PFSK-1 (cell line): ENCODE results near the gene ZEB2.

Source experiments
- FOXP2 ChIP-seq: optimal IDR thresholded peaks from 2 replicates; pipeline ENCODE3; 2011; ENCODE audit warnings: borderline replicate concordance, control low read depth, inconsistent platforms; ENCODE audit not compliant: insufficient read depth; ENCODE audit errors: extremely low read length, extremely low read depth
- POLR2AphosphoS5 ChIP-seq: IDR thresholded peaks from 2 replicates; pipeline ENCODE4 v1.6.1; 2012; ENCODE audit warnings: low read depth, mild to moderate bottlenecking, control low read depth, low read length, moderate library complexity
- REST ChIP-seq, 2 experiments: IDR thresholded peaks; 2 replicates each; pipeline versions ENCODE4 v1.6.1 to v1.8.0; 2011 to 2012; ENCODE audit warnings: low read depth in 2 of 2, low read length in 2 of 2, control low read depth in 1 of 2, inconsistent platforms in 1 of 2, mild to moderate bottlenecking in 1 of 2, moderate library complexity in 1 of 2; ENCODE audit not compliant: insufficient read depth in 1 of 2
- SIN3A ChIP-seq: IDR thresholded peaks from 2 replicates; pipeline ENCODE4 v1.6.1; 2012; ENCODE audit warnings: mild to moderate bottlenecking, low read length, moderate library complexity, borderline replicate concordance; ENCODE audit not compliant: insufficient read depth
- TAF1 ChIP-seq: IDR thresholded peaks from 2 replicates; pipeline ENCODE4 v1.6.1; 2012; ENCODE audit warnings: low read length, control low read depth, borderline replicate concordance; ENCODE audit not compliant: insufficient read depth

The ZEB2 gene

GRCh38 chr2:144343145-144343544, 176.8 kb downstream of the ZEB2 start:
- TF ChIP-seq REST (IDR thresholded peaks at IDR 0.05; ENCODE audit: insufficient read depth in 1 of 2, low read depth in 2 of 2, low read length in 2 of 2), result no peak
- TF ChIP-seq POLR2AphosphoS5, result no peak
- no peak for TF ChIP-seq SIN3A
- no peak for TF ChIP-seq FOXP2
- no peak for TF ChIP-seq TAF1

- TF ChIP-seq REST (IDR thresholded peaks at IDR 0.05; ENCODE audit: insufficient read depth in 1 of 2, low read depth in 2 of 2, low read length in 2 of 2) (no peak), TAF1 (no peak), SIN3A (no peak), POLR2AphosphoS5 (no peak), FOXP2 (no peak)
Measured at GRCh38 chr2:144341538-144341937, 178.4 kb downstream of the ZEB2 start.

- TF ChIP-seq FOXP2, result no peak
- no peak for TF ChIP-seq REST (IDR thresholded peaks at IDR 0.05; ENCODE audit: insufficient read depth in 1 of 2, low read depth in 2 of 2, low read length in 2 of 2)
- TF ChIP-seq TAF1, result no peak
- no peak for TF ChIP-seq POLR2AphosphoS5
- no peak for TF ChIP-seq SIN3A
Measured at GRCh38 chr2:144339048-144339447, 180.9 kb downstream of the ZEB2 start.

- TF ChIP-seq REST (IDR thresholded peaks at IDR 0.05; ENCODE audit: insufficient read depth in 1 of 2, low read depth in 2 of 2, low read length in 2 of 2), result no peak
- no peak for TF ChIP-seq POLR2AphosphoS5
- no peak for TF ChIP-seq FOXP2
- no peak for TF ChIP-seq TAF1
- no peak for TF ChIP-seq SIN3A
Measured at GRCh38 chr2:144334551-144334950, 185.4 kb downstream of the ZEB2 start.
